Spleen (tissue), 11 donors: ENCODE data around the gene FAM3B. TPM values are rescaled to one million over a fixed set of nuclear protein-coding genes. Genes with fewer than 3 reads are reported as not detected.

ENCODE experiments used
- DNase-seq: peaks from one replicate; pipeline ENCODE4 v3.0.0-alpha.2; 2020
- H3K27ac ChIP-seq, 8 donors: fragments of 200-600 bp; sonication (generic) in 7 of 8; 1 replicate in 4 of 8; 2 replicates in 4 of 8; pipeline versions ENCODE4 v1.5.0 to v1.8.0; 2016 to 2021; ENCODE audit warnings: inconsistent platforms in 4 of 8, mild to moderate bottlenecking in 4 of 8, moderate library complexity in 1 of 8
- H3K27me3 ChIP-seq, 7 donors: fragments of 200-600 bp; sonication (generic) in 6 of 7; replicated peaks in 1 of 7; 1 replicate in 4 of 7; 2 replicates in 3 of 7; pipeline versions ENCODE4 v1.5.0 to v1.8.0; 2016 to 2021; ENCODE audit warnings: inconsistent platforms in 3 of 7, mild to moderate bottlenecking in 1 of 7
- H3K36me3 ChIP-seq, 6 donors: fragments of 200-600 bp; sonication (generic) in 5 of 6; 1 replicate in 4 of 6; 2 replicates in 2 of 6; pipeline versions ENCODE4 v1.5.0 to v1.8.0; 2016 to 2021; ENCODE audit warnings: inconsistent platforms in 2 of 6
- H3K4me1 ChIP-seq, 6 donors: fragments of 200-600 bp; sonication (generic) in 5 of 6; 1 replicate in 3 of 6; 2 replicates in 3 of 6; pipeline versions ENCODE4 v1.5.0 to v1.8.0; 2016 to 2021; ENCODE audit warnings: inconsistent platforms in 3 of 6
- H3K4me3 ChIP-seq, 8 donors: fragments of 200-600 bp; sonication (generic) in 7 of 8; 1 replicate in 4 of 8; 2 replicates in 4 of 8; pipeline versions ENCODE4 v1.5.0 to v1.8.0; 2016 to 2021; ENCODE audit warnings: inconsistent platforms in 4 of 8, mild to moderate bottlenecking in 4 of 8, moderate library complexity in 2 of 8
- H3K9me3 ChIP-seq, 8 donors: fragments of 200-600 bp; sonication (generic) in 7 of 8; 1 replicate in 4 of 8; 2 replicates in 4 of 8; pipeline versions ENCODE4 v1.5.0 to v1.8.0; 2016 to 2021; ENCODE audit warnings: inconsistent platforms in 4 of 8
- POLR2A ChIP-seq, 3 donors: fragments of 450-650 bp; IDR thresholded peaks; one replicate each; pipeline ENCODE4 v1.5.1; 2017; ENCODE audit warnings: antibody characterized with exemption in 3 of 3, mild to moderate bottlenecking in 1 of 3
- POLR2AphosphoS5 ChIP-seq, 3 donors: sonication (generic); formaldehyde crosslinking; IDR thresholded peaks; one replicate each; pipeline ENCODE4 v1.5.1; 2017; ENCODE audit warnings: antibody characterized with exemption in 3 of 3
- WGBS, 5 donors: extraction: QIAGEN DNeasy Blood & Tissue Kit in 3 of 5; methylation state at CpG; one replicate each; pipeline versions ENCODE4 v1.1.5 to v1.1.7; 2013 to 2018; 5-methylcytosine and 5-hydroxymethylcytosine counted together
- intact Hi-C: fragments of 100-400 bp; cut with DNase I; formaldehyde crosslinking; loops from one replicate; pipeline ENCODE4 v1.15.0; 2023; ENCODE audit warnings: low total_unique reads
- polyA plus RNA-seq, 3 donors: library from polyadenylated mRNA; stranded (reverse); fragments of 200-250 nt; gene quantifications; one replicate each; pipeline ENCODE4 v1.2.1, GENCODE V29; 2013
- total RNA-seq, 7 donors: library from RNA; depleted of rRNA in 3 of 7; stranded (reverse); fragments of >200 nt in 3 of 7; fragmentation: NEBNext Ultra II Directional in 4 of 7; extraction: Animal tissue kit (Norgen Biotek cat#: 25700) in 4 of 7; gene quantifications; one replicate each; pipeline versions ENCODE4 v1.1.0 to v1.2.1, GENCODE V29; 2016 to 2021
- TF ChIP-seq, protein P1 (sequence below), 11 experiments: fragments of 200-600 bp in 7 of 11; fragments of 450-650 bp in 4 of 11; sonication (generic) in 4 of 11; IDR thresholded peaks in 8 of 11; conservative IDR thresholded peaks in 3 of 11; 1 replicate in 7 of 11; 2 replicates in 4 of 11; pipeline versions ENCODE4 v1.4.0 to v1.8.0; 2016 to 2021; ENCODE audit warnings: antibody characterized with exemption in 11 of 11, inconsistent platforms in 4 of 11, mild to moderate bottlenecking in 1 of 11
- donor health status: healthy with polysubstance abuse.
- donor health status: DM: no; HTN: no; CAD: no; lungs with moderate emphysema.
- donor health status: DM: no; HTN: no; CAD: no.
- donor health status: Bipolar disorder and iron deficiency.
- donor health status: healthy.
- donor health status: DM: no; HTN: no; CAD: no.
- donor health status: DM: yes; HTN: yes; CAD: no.

FAM3B gene
- total and polyA plus RNA-seq, 10 donors = 0.77 to 1.9 (median 1.3) TPM; not detected in 3

GRCh38 chr21:41338455-41338854 is 21.9 kb downstream of the FAM3B start:
- H3K4me1 ChIP-seq = no peaks in the 10 kb centered on the region
- intact Hi-C loops = no loop called here
- H3K27ac ChIP-seq = no peak overlapping the region
- no peak for DNase-seq
- H3K36me3 ChIP-seq = no peaks in the 10 kb centered on the region
- 91 to 96% (median 94%) methylated on average over 8 of the region's 8 CpGs for WGBS, 5 donors
- peaks cover 0 to 29% (median 17%) of the 10 kb centered on the region in 8 donors for H3K9me3 ChIP-seq
- no peaks in the 10 kb centered on the region for H3K27me3 ChIP-seq
- no peak for TF ChIP-seq POLR2A (IDR thresholded peaks at IDR 0.05)
- TF ChIP-seq, protein P1, sequence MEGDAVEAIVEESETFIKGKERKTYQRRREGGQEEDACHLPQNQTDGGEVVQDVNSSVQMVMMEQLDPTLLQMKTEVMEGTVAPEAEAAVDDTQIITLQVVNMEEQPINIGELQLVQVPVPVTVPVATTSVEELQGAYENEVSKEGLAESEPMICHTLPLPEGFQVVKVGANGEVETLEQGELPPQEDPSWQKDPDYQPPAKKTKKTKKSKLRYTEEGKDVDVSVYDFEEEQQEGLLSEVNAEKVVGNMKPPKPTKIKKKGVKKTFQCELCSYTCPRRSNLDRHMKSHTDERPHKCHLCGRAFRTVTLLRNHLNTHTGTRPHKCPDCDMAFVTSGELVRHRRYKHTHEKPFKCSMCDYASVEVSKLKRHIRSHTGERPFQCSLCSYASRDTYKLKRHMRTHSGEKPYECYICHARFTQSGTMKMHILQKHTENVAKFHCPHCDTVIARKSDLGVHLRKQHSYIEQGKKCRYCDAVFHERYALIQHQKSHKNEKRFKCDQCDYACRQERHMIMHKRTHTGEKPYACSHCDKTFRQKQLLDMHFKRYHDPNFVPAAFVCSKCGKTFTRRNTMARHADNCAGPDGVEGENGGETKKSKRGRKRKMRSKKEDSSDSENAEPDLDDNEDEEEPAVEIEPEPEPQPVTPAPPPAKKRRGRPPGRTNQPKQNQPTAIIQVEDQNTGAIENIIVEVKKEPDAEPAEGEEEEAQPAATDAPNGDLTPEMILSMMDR (IDR thresholded peaks at IDR 0.05 in 8 of 11, conservative IDR thresholded peaks at IDR 0.05 in 3 of 11) = no peak
- no peak for TF ChIP-seq POLR2AphosphoS5 (IDR thresholded peaks at IDR 0.05)
- no peak overlapping the region for H3K4me3 ChIP-seq

- intact Hi-C loops = no loop called here
- no peak for DNase-seq
- 88 to 97% (median 93%) methylated on average over 4 of the region's 4 CpGs for WGBS, 5 donors
- H3K4me3 ChIP-seq = no peak overlapping the region
- TF ChIP-seq POLR2A (IDR thresholded peaks at IDR 0.05) (no peak), POLR2AphosphoS5 (IDR thresholded peaks at IDR 0.05) (no peak)
- TF ChIP-seq, protein P1 (IDR thresholded peaks at IDR 0.05 in 8 of 11, conservative IDR thresholded peaks at IDR 0.05 in 3 of 11) = no peak
- no peaks in the 10 kb centered on the region for H3K36me3 ChIP-seq
- no peak overlapping the region for H3K27ac ChIP-seq
- peaks cover 0 to 12% (median 3%) of the 10 kb centered on the region in 8 donors for H3K9me3 ChIP-seq
- H3K4me1 ChIP-seq = no peaks in the 10 kb centered on the region
- H3K27me3 ChIP-seq = no peaks in the 10 kb centered on the region
These were observed 25.4 kb downstream of the FAM3B start for GRCh38 chr21:41342035-41342434.

DNA sequence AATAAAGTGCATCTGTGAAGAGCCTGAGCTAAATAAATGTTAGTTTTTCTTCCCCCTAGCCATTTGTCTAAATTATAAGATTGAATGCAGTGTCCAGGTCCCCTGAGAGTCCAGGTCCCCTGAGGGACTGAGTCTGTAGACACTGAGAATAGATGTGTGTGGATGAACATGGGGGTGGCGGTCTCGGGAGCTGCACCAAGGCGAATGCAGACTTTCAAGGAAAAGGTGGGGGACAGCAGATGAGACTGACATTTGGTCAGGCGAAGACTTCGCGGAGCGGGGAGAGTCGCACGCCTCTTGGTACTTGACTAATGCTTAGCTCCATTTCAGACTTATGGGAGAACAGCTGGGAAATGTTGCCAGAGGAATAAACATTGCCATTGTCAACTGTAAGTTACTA is 27.5 kb downstream of the FAM3B start:
- Histone ChIP-seq H3K4me1 (peaks cover 0 to 7% (median 0%) of the 10 kb centered on the region in 6 donors), H3K27ac (no peak overlapping the region), H3K4me3 (no peak overlapping the region), H3K9me3 (peaks cover 0 to 12% (median 3%) of the 10 kb centered on the region in 8 donors), H3K27me3 (no peaks in the 10 kb centered on the region), H3K36me3 (no peaks in the 10 kb centered on the region)
- intact Hi-C loops = no loop called here
- WGBS, 5 donors = 84 to 95% (median 92%) methylated on average over 9 of the region's 9 CpGs
- no peak for DNase-seq
- no peak for TF ChIP-seq POLR2AphosphoS5 (IDR thresholded peaks at IDR 0.05)
- TF ChIP-seq, protein P1 (IDR thresholded peaks at IDR 0.05 in 8 of 11, conservative IDR thresholded peaks at IDR 0.05 in 3 of 11) = no peak
- TF ChIP-seq POLR2A (IDR thresholded peaks at IDR 0.05) = no peak

DNA sequence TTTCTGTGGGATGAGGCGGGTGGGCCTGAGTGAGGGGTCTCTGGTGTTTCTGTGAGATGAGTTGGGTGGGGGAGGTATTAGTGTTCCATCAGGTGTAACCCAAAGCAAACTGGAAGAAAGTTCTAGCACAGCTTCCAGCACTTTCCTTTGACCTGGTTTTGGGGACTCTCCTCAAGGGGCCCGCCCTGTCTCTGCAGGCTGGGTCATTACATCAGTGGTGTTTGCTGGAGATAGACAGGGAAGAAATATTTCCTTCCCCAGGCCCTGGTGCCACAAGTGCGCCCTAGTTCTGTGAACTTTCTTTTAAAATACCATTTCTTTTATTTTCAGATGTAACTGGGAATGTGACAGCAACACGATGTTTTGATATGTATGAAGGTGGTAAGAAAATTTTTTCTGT is 28.8 kb downstream of the FAM3B start:
- 89 to 95% (median 94%) methylated on average over 4 of the region's 4 CpGs for WGBS, 5 donors
- TF ChIP-seq, protein P1 (IDR thresholded peaks at IDR 0.05 in 8 of 11, conservative IDR thresholded peaks at IDR 0.05 in 3 of 11) = no peak
- TF ChIP-seq POLR2A (IDR thresholded peaks at IDR 0.05) (no peak), POLR2AphosphoS5 (IDR thresholded peaks at IDR 0.05) (no peak)
- Histone ChIP-seq H3K4me1 (peaks cover 0 to 7% (median 0%) of the 10 kb centered on the region in 6 donors), H3K9me3 (peaks cover 0 to 12% (median 3%) of the 10 kb centered on the region in 8 donors), H3K27me3 (peaks cover 0 to 3% (median 0%) of the 10 kb centered on the region in 7 donors), H3K36me3 (no peaks in the 10 kb centered on the region), H3K27ac (no peak overlapping the region), H3K4me3 (no peak overlapping the region)
- DNase-seq = no peak
- intact Hi-C loops = no loop called here
